Transverse colon (tissue), 4 donors: ENCODE data around the gene KAZN. TPM values are rescaled to one million over a fixed set of nuclear protein-coding genes. Genes with fewer than 3 reads are reported as not detected.

ENCODE experiments used
- DNase-seq: peaks from one replicate; pipeline ENCODE4 v3.0.0-alpha.2; 2019
- H3K27ac ChIP-seq, 4 donors: fragments of 200-600 bp; sonication (generic); 2 replicates each; pipeline ENCODE4 v1.5.1; 2016 to 2018; ENCODE audit warnings: inconsistent platforms in 4 of 4
- H3K27me3 ChIP-seq: fragments of 200-600 bp; sonication (generic); 2 replicates; pipeline ENCODE4 v1.5.1; 2017; ENCODE audit warnings: inconsistent platforms
- H3K36me3 ChIP-seq, 4 donors: fragments of 200-600 bp; sonication (generic); 2 replicates each; pipeline ENCODE4 v1.5.1; 2017 to 2019; ENCODE audit warnings: inconsistent platforms in 4 of 4
- H3K4me1 ChIP-seq, 4 donors: fragments of 200-600 bp; sonication (generic); 2 replicates each; pipeline ENCODE4 v1.5.1; 2017 to 2020; ENCODE audit warnings: inconsistent platforms in 4 of 4
- H3K4me3 ChIP-seq, 4 donors: fragments of 200-600 bp; sonication (generic); 1 replicate in 1 of 4; 2 replicates in 3 of 4; pipeline versions ENCODE4 v1.5.1 to v1.6.1; 2017 to 2019; ENCODE audit warnings: inconsistent platforms in 4 of 4
- H3K9me3 ChIP-seq, 2 donors: fragments of 200-600 bp; sonication (generic); 2 replicates each; pipeline ENCODE4 v1.5.1; 2017 to 2019; ENCODE audit warnings: inconsistent platforms in 2 of 2
- EP300 ChIP-seq: sonication (generic); formaldehyde crosslinking; IDR thresholded peaks from one replicate; pipeline ENCODE4 v1.6.1; 2017; ENCODE audit warnings: antibody characterized with exemption, low read depth
- POLR2A ChIP-seq: fragments of 450-650 bp; IDR thresholded peaks from one replicate; pipeline ENCODE4 v1.6.1; 2016; ENCODE audit warnings: antibody characterized with exemption, mild to moderate bottlenecking, moderate library complexity
- POLR2AphosphoS5 ChIP-seq, 3 donors: sonication (generic); formaldehyde crosslinking; IDR thresholded peaks; one replicate each; pipeline ENCODE4 v1.6.1; 2016; ENCODE audit warnings: antibody characterized with exemption in 3 of 3
- WGBS, 2 donors: methylation state at CpG; one replicate each; pipeline ENCODE4 v1.1.5; 2018; ENCODE audit warnings: low coverage in 1 of 2; 5-methylcytosine and 5-hydroxymethylcytosine counted together
- in situ Hi-C, 4 donors: fragments of 200-750 bp; cut with MboI; loops; one replicate each; pipeline versions ENCODE4 v1.15.0 to v1.15.1; 2017; ENCODE audit warnings: low sequenced_read_pairs in 3 of 4, low pct_ligation_motif_present in 1 of 4, low pct_unique_long_range_greater_than_20kb in 1 of 4
- intact Hi-C: fragments of 100-400 bp; cut with DNase I; formaldehyde crosslinking; loops from one replicate; pipeline ENCODE4 v1.15.1; 2023; ENCODE audit warnings: low total_unique reads
- total RNA-seq, 4 donors: library from RNA; depleted of rRNA; stranded (reverse); fragments of >200 nt; gene quantifications; one replicate each; pipeline ENCODE4 v1.1.0, GENCODE V29; 2016
- TF ChIP-seq, protein P1 (sequence below), 5 experiments: fragments of 200-600 bp in 3 of 5; fragments of 450-650 bp in 2 of 5; sonication (generic) in 3 of 5; IDR thresholded peaks; 1 replicate in 2 of 5; 2 replicates in 3 of 5; pipeline ENCODE4 v1.5.1; 2016 to 2017; ENCODE audit warnings: antibody characterized with exemption in 5 of 5, inconsistent platforms in 3 of 5, mild to moderate bottlenecking in 2 of 5, moderate library complexity in 1 of 5

Gene KAZN
- total RNA-seq, 4 donors from 2014 or later, result 12.0 to 17.1 (median 16.2) TPM

DNA sequence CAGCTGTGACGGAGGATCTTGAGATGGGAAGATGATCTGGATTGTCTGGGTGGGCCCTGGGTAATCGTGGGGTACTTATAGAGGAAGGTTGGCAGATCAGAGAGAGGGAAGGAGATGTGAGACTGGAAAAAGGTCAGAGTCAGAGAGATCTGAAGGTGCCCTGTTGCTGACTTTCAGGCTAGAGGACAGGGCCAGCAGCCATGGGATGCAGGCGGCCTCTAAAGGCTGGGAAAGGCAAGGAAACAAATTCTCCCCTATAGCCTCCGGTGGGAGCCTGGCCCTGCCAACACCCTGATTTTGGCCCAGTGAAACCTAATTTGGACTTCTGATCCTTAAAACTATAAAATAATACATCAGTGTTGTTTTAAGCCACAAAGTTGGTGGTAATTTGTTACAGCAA is 401.5 kb downstream of the KAZN start:
- WGBS, 2 donors, result 83 to 86% methylated on average over 2 to 4 of the region's 4 CpGs
- intact Hi-C loops, result no loop called here

DNA sequence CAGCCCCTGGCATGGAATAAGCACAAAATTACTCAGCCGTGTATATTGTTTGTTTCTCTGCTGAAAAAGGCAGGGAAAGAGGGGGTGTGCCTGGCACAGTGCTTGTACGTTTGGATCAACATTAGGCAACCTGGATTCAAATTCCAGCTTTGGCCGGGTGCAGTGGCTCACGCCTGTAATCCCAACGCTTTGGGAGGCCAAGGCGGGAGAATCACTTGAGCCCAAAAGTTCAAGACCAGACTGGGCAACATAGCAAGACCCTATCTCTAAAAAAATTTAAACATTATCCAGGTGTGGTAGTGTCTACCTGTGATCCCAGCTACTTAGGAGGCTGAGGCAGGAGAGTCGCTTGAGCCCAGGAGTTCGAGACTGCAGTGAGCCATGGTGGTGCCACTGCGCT is 402.2 kb downstream of the KAZN start:
- H3K27ac ChIP-seq, result no peak overlapping the region
- in situ Hi-C loops (no loop called here), intact Hi-C loops (no loop called here)
- H3K9me3 ChIP-seq, result no peaks in the 10 kb centered on the region
- no peak for DNase-seq
- no peak for TF ChIP-seq POLR2AphosphoS5 (IDR thresholded peaks at IDR 0.05)
- no peak for TF ChIP-seq POLR2A
- TF ChIP-seq, protein P1, sequence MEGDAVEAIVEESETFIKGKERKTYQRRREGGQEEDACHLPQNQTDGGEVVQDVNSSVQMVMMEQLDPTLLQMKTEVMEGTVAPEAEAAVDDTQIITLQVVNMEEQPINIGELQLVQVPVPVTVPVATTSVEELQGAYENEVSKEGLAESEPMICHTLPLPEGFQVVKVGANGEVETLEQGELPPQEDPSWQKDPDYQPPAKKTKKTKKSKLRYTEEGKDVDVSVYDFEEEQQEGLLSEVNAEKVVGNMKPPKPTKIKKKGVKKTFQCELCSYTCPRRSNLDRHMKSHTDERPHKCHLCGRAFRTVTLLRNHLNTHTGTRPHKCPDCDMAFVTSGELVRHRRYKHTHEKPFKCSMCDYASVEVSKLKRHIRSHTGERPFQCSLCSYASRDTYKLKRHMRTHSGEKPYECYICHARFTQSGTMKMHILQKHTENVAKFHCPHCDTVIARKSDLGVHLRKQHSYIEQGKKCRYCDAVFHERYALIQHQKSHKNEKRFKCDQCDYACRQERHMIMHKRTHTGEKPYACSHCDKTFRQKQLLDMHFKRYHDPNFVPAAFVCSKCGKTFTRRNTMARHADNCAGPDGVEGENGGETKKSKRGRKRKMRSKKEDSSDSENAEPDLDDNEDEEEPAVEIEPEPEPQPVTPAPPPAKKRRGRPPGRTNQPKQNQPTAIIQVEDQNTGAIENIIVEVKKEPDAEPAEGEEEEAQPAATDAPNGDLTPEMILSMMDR (IDR thresholded peaks at IDR 0.05), result no peak
- no peak for TF ChIP-seq EP300
- no peaks in the 10 kb centered on the region for H3K4me1 ChIP-seq
- H3K4me3 ChIP-seq, result no peak overlapping the region
- 91% methylated on average over 9 of the region's 9 CpGs; no CpG with 5 or more reads in 1 of the 2 donors for WGBS, 2 donors
- H3K36me3 ChIP-seq, result no peaks in the 10 kb centered on the region
- H3K27me3 ChIP-seq, result no peaks in the 10 kb centered on the region

More for the DNA sequence above, 401.5 kb downstream of the KAZN start:
- no peaks in the 10 kb centered on the region for H3K9me3 ChIP-seq
- no peak for DNase-seq
- H3K27ac ChIP-seq, result no peak overlapping the region
- in situ Hi-C loops, result no loop called here
- no peak overlapping the region for H3K4me3 ChIP-seq
- no peaks in the 10 kb centered on the region for H3K4me1 ChIP-seq
- TF ChIP-seq POLR2A (no peak), EP300 (no peak), POLR2AphosphoS5 (IDR thresholded peaks at IDR 0.05) (no peak)
- TF ChIP-seq, protein P1 (IDR thresholded peaks at IDR 0.05), result no peak
- H3K27me3 ChIP-seq, result no peaks in the 10 kb centered on the region
- H3K36me3 ChIP-seq, result no peaks in the 10 kb centered on the region

DNA sequence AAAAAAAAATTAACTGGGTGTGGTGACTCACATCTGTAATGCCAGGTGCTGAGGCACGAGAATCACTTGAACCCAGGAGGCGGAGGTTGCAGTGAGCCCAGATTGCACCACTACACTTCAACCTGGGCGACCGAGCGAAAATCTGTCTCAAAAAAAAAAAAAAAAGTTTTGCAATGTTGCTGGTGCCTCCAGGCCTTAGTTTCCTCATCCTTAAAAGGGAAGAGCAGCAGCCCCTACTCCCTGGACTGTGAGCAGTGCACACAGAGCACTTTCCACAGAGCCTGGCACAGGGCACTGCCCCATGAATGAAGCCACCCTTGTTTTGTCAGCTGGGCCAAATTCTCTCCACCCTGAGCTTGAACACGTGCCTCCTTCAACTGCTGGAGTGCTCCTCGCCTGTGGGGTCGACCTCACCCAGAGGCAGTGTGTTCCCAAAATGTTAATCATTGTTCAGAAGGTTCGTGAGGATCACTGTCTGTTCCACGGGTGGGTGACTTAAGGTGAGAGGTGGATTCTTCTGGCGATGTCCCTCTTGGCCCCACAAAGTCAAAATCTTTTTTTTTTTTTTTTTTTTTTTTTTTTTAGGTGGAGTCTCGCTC is 402.9 kb downstream of the KAZN start:
- TF ChIP-seq EP300 (no peak), POLR2AphosphoS5 (IDR thresholded peaks at IDR 0.05) (no peak), POLR2A (no peak)
- TF ChIP-seq, protein P1 (IDR thresholded peaks at IDR 0.05), result no peak
- intact Hi-C loops, result no loop called here
- H3K27ac ChIP-seq, result no peak overlapping the region
- in situ Hi-C loops, result no loop called here
- 68 to 77% methylated on average over 10 to 12 of the region's 12 CpGs for WGBS, 2 donors
- no peaks in the 10 kb centered on the region for H3K27me3 ChIP-seq
- H3K9me3 ChIP-seq, result no peaks in the 10 kb centered on the region
- no peak for DNase-seq
- no peak overlapping the region for H3K4me3 ChIP-seq
- H3K36me3 ChIP-seq, result no peaks in the 10 kb centered on the region
- H3K4me1 ChIP-seq, result no peaks in the 10 kb centered on the region

- H3K27ac ChIP-seq, result no peak overlapping the region
- 89% methylated on average over 9 of the region's 9 CpGs; no CpG with 5 or more reads in 1 of the 2 donors for WGBS, 2 donors
- TF ChIP-seq, protein P1 (IDR thresholded peaks at IDR 0.05), result no peak
- TF ChIP-seq POLR2AphosphoS5 (IDR thresholded peaks at IDR 0.05), result no peak
- no peak for TF ChIP-seq EP300
- no peak for TF ChIP-seq POLR2A
- intact Hi-C loops, result no loop called here
- no peak overlapping the region for H3K4me3 ChIP-seq
- no peak for DNase-seq
- no peaks in the 10 kb centered on the region for H3K36me3 ChIP-seq
- H3K9me3 ChIP-seq, result no peaks in the 10 kb centered on the region
- in situ Hi-C loops, result no loop called here
- H3K4me1 ChIP-seq, result no peaks in the 10 kb centered on the region
- H3K27me3 ChIP-seq, result no peaks in the 10 kb centered on the region
These were observed 403.8 kb downstream of the KAZN start for GRCh38 chr1:15002325-15002724.
